Common myeloid progenitor, CD34-positive (primary cell): Measurements from ENCODE around the gene YOD1. TPM values are rescaled to one million over a fixed set of nuclear protein-coding genes. Genes with fewer than 3 reads are reported as not detected.

Source experiments
- CTCF ChIA-PET: fragments of 350-600 bp; sonication (Branson Sonifier 250); formaldehyde crosslinking; loops from one replicate; lab custom pipeline; 2021; ENCODE audit warnings: antibody characterized with exemption; lab: Charles Lee
- POLR2A ChIA-PET: fragments of 350-600 bp; sonication (Branson Sonifier 250); formaldehyde crosslinking; loops from one replicate; lab custom pipeline; 2021; ENCODE audit warnings: antibody characterized with exemption; lab: Charles Lee
- DNase-seq, 3 donors: peaks; one replicate each; pipeline versions ENCODE4 v3.0.0 to v3.0.0-alpha.2; 2013
- H3K27ac ChIP-seq, 2 experiments: 1 replicate in 1 of 2; 2 replicates in 1 of 2; pipeline ENCODE4 v1.7.0; 2013; ENCODE audit warnings: inconsistent platforms in 2 of 2, low read length in 2 of 2, mild to moderate bottlenecking in 2 of 2, low read depth in 1 of 2, moderate library complexity in 1 of 2; ENCODE audit not compliant: severe bottlenecking in 2 of 2, insufficient read depth in 1 of 2, poor library complexity in 1 of 2
- H3K27me3 ChIP-seq, 5 experiments: replicated peaks in 2 of 5; 1 replicate in 3 of 5; 2 replicates in 2 of 5; pipeline versions ENCODE4 v1.6.1 to v1.7.0; 2013; ENCODE audit warnings: low read length in 4 of 5, mild to moderate bottlenecking in 2 of 5, moderate library complexity in 2 of 5, inconsistent platforms in 1 of 5; ENCODE audit not compliant: insufficient read depth in 5 of 5, control insufficient read depth in 4 of 5
- H3K36me3 ChIP-seq, 4 experiments: 1 replicate in 2 of 4; 2 replicates in 2 of 4; pipeline versions ENCODE4 v1.6.1 to v1.7.0; 2013; ENCODE audit warnings: low read length in 3 of 4, control low read depth in 1 of 4, mild to moderate bottlenecking in 1 of 4; ENCODE audit not compliant: control insufficient read depth in 4 of 4, insufficient read depth in 4 of 4
- H3K4me1 ChIP-seq, 4 experiments: 1 replicate in 3 of 4; 2 replicates in 1 of 4; pipeline versions ENCODE4 v1.6.1 to v1.7.1; 2013; ENCODE audit warnings: low read length in 3 of 4, mild to moderate bottlenecking in 3 of 4, control low read depth in 1 of 4, inconsistent platforms in 1 of 4, moderate library complexity in 1 of 4; ENCODE audit not compliant: control insufficient read depth in 4 of 4, insufficient read depth in 4 of 4; ENCODE audit errors: control extremely low read depth in 1 of 4
- H3K4me3 ChIP-seq, 7 experiments: 1 replicate in 4 of 7; 2 replicates in 3 of 7; pipeline versions ENCODE4 v1.5.1 to v1.7.0; 2013; ENCODE audit warnings: mild to moderate bottlenecking in 7 of 7, low read length in 6 of 7, moderate library complexity in 6 of 7, inconsistent platforms in 2 of 7, low read depth in 2 of 7, control low read depth in 1 of 7; ENCODE audit not compliant: insufficient read depth in 4 of 7, control insufficient read depth in 1 of 7; ENCODE audit errors: extremely low read depth in 1 of 7
- H3K9me3 ChIP-seq, 5 experiments: 1 replicate in 4 of 5; 2 replicates in 1 of 5; pipeline versions ENCODE4 v1.6.1 to v1.7.1; 2013; ENCODE audit warnings: low read length in 4 of 5, mild to moderate bottlenecking in 2 of 5, inconsistent platforms in 1 of 5, low read depth in 1 of 5, moderate library complexity in 1 of 5; ENCODE audit not compliant: control insufficient read depth in 4 of 5, insufficient read depth in 2 of 5; ENCODE audit errors: control extremely low read depth in 1 of 5
- WGBS: methylation state at CpG from one replicate; pipeline ENCODE4 v1.1.5; 2013; ENCODE audit not compliant: insufficient coverage; 5-methylcytosine and 5-hydroxymethylcytosine counted together
- polyA plus RNA-seq: library from polyadenylated mRNA; unstranded; fragments of 120-200 nt; gene quantifications from one replicate; pipeline ENCODE4 v1.2.1, GENCODE V29; 2013

The YOD1 gene
- 27.4 TPM for polyA plus RNA-seq

- Histone ChIP-seq H3K27ac (peak within 1 kb of the TSS; percentile 93 to 97), H3K36me3 (peaks cover 6 to 23% (median 12%) of the 10 kb centered on the region in 4 experiments), H3K4me3 (peak within 1 kb of the TSS; percentile 83 to 100 (median 99)), H3K4me1 (peaks cover 22 to 48% (median 36%) of the 10 kb centered on the region in 4 experiments), H3K27me3 (no peaks in the 10 kb centered on the region), H3K9me3 (no peaks in the 10 kb centered on the region)
- CTCF ChIA-PET, result interaction anchor here (1.2 to 7.4 kb wide), 7 partner anchors 20 to 29 kb away, joined by 4 to 60 read pairs (median 8); partner anchors contain the start of gene C1orf116
- POLR2A ChIA-PET, result interaction anchor here (0.6 kb wide), 1 partner anchor 1109 kb away, joined by 3 read pairs; no protein-coding TSS in a partner anchor
- 77% methylated on average over 8 of the region's 15 CpGs for WGBS
- no peak for DNase-seq
Measured at GRCh38 chr1:207051191-207051943, at the start of gene YOD1. YOD1 (minus strand) TSS chr1:207051208; CDS start chr1:207051030, 178 bp downstream.

GRCh38 chr1:207097871-207098324 is 46.9 kb upstream of the YOD1 start:
- peaks cover 0 to 2% (median 0%) of the 10 kb centered on the region in 5 experiments for H3K9me3 ChIP-seq
- no peak overlapping the region for H3K27ac ChIP-seq
- ChIA-PET POLR2A (no interaction called here), CTCF (interaction anchor here (2.5 kb wide), 1 partner anchor 14 kb away, joined by 8 read pairs; no protein-coding TSS in a partner anchor)
- no peaks in the 10 kb centered on the region for H3K36me3 ChIP-seq
- DNase-seq, result no peak
- H3K4me3 ChIP-seq, result no peak overlapping the region
- WGBS, result 100% methylated on average over 3 of the region's 3 CpGs
- no peaks in the 10 kb centered on the region for H3K4me1 ChIP-seq
- H3K27me3 ChIP-seq, result no peaks in the 10 kb centered on the region

- ChIA-PET CTCF (interaction anchor here (1.2 kb wide), 1 partner anchor 9 kb away, joined by 3 read pairs; no protein-coding TSS in a partner anchor), POLR2A (no interaction called here)
- Histone ChIP-seq H3K36me3 (no peaks in the 10 kb centered on the region), H3K4me3 (no peak overlapping the region), H3K27ac (no peak overlapping the region), H3K27me3 (no peaks in the 10 kb centered on the region), H3K4me1 (peaks cover 0 to 15% (median 8%) of the 10 kb centered on the region in 4 experiments), H3K9me3 (peaks cover 0 to 2% (median 0%) of the 10 kb centered on the region in 5 experiments)
- DNase-seq, result no peak
- WGBS, result 100% methylated on average over 2 of the region's 2 CpGs
Measured at GRCh38 chr1:207093944-207094343, 42.9 kb upstream of the YOD1 start.

- ChIA-PET POLR2A (no interaction called here), CTCF (interaction anchor here (1.1 to 1.5 kb wide), 2 partner anchors 10 to 12 kb away, joined by 3 read pairs; partner anchors contain the start of gene C4BPA)
- H3K27ac ChIP-seq, result no peak overlapping the region
- H3K4me3 ChIP-seq, result no peak overlapping the region
- no peaks in the 10 kb centered on the region for H3K36me3 ChIP-seq
- WGBS, result 78% methylated on average over 3 of the region's 4 CpGs
- H3K9me3 ChIP-seq, result no peaks in the 10 kb centered on the region
- DNase-seq, result peak in 2 of 3 donors; percentile 35 to 41
- H3K27me3 ChIP-seq, result no peaks in the 10 kb centered on the region
- H3K4me1 ChIP-seq, result peaks cover 0 to 18% (median 12%) of the 10 kb centered on the region in 4 experiments
Measured at GRCh38 chr1:207091200-207091908, 40.3 kb upstream of the YOD1 start.

- ChIA-PET POLR2A (no interaction called here), CTCF (interaction anchor here (0.5 to 2.2 kb wide), 3 partner anchors 18 to 410 kb away, joined by 3 to 7 read pairs (median 4); no protein-coding TSS in a partner anchor)
- Histone ChIP-seq H3K36me3 (no peaks in the 10 kb centered on the region), H3K4me1 (peaks cover 0 to 27% (median 14%) of the 10 kb centered on the region in 4 experiments), H3K27ac (no peak overlapping the region), H3K4me3 (peak overlapping the region in 4 of 7 experiments; percentile 11 to 60 (median 38)), H3K27me3 (no peaks in the 10 kb centered on the region), H3K9me3 (no peaks in the 10 kb centered on the region)
- 97% methylated on average over 15 of the region's 17 CpGs for WGBS
- peak in 1 of 3 donors; percentile 43 for DNase-seq
Measured at GRCh38 chr1:207089627-207090355, 38.8 kb upstream of the YOD1 start.

GRCh38 chr1:207088701-207089626 is 38.0 kb upstream of the YOD1 start, which contains the start of gene C4BPB:
C4BPB (plus strand) TSS chr1:207088860; CDS start chr1:207089532, 672 bp downstream.
- no peaks in the 10 kb centered on the region for H3K9me3 ChIP-seq
- peaks cover 0 to 33% (median 14%) of the 10 kb centered on the region in 4 experiments for H3K4me1 ChIP-seq
- ChIA-PET POLR2A (no interaction called here), CTCF (interaction anchor here (0.5 to 2.2 kb wide), 4 partner anchors 17 to 411 kb away, joined by 3 to 7 read pairs (median 4); no protein-coding TSS in a partner anchor)
- peak within 1 kb of the TSS in 4 of 7 experiments; percentile 11 to 60 (median 38) for H3K4me3 ChIP-seq
- WGBS, result 92% methylated on average over 5 of the region's 9 CpGs
- H3K27me3 ChIP-seq, result no peaks in the 10 kb centered on the region
- peak in 1 of 3 donors; percentile 31 for DNase-seq
- no peaks in the 10 kb centered on the region for H3K36me3 ChIP-seq
- no peak within 1 kb of the TSS for H3K27ac ChIP-seq
